GM23248 (cell line): Measurements from ENCODE around the gene PADI1. TPM values are rescaled to one million over a fixed set of nuclear protein-coding genes. Genes with fewer than 3 reads are reported as not detected.
A peak's percentile ranks its signal among the peaks of the same experiment; 100 is the strongest.

Experiments used
- DNase-seq: peaks from one replicate; pipeline ENCODE4 v3.0.0-alpha.2; 2015
- H2AFZ ChIP-seq: fragments of 200-600 bp; sonication (generic); 2 replicates; pipeline ENCODE4 v1.6.1; 2016; ENCODE audit warnings: antibody characterized with exemption
- H3F3A ChIP-seq: fragments of 200-600 bp; sonication (generic); 2 replicates; pipeline ENCODE4 v1.6.1; 2016; ENCODE audit warnings: mild to moderate bottlenecking, antibody characterized with exemption, mixed run types; ENCODE audit not compliant: insufficient read depth
- H3K27ac ChIP-seq: fragments of 200-600 bp; sonication (generic); 2 replicates; pipeline ENCODE4 v1.5.1; 2016; ENCODE audit warnings: mild to moderate bottlenecking
- H3K27me3 ChIP-seq: fragments of 200-600 bp; sonication (generic); replicated peaks from 2 replicates; pipeline ENCODE4 v1.6.1; 2016; ENCODE audit warnings: mild to moderate bottlenecking; ENCODE audit not compliant: insufficient read depth
- H3K36me3 ChIP-seq: fragments of 200-600 bp; sonication (generic); 2 replicates; pipeline ENCODE4 v1.6.1; 2016; ENCODE audit warnings: low read depth, mild to moderate bottlenecking
- H3K4me1 ChIP-seq: fragments of 200-600 bp; sonication (generic); 2 replicates; pipeline ENCODE4 v1.6.1; 2016; ENCODE audit warnings: mild to moderate bottlenecking; ENCODE audit not compliant: insufficient read depth
- H3K4me2 ChIP-seq: fragments of 200-600 bp; sonication (generic); one replicate; pipeline ENCODE4 v1.6.1; 2016; ENCODE audit warnings: mild to moderate bottlenecking; ENCODE audit not compliant: unreplicated experiment
- H3K4me3 ChIP-seq: fragments of 200-600 bp; sonication (generic); 2 replicates; pipeline ENCODE4 v1.5.1; 2016; ENCODE audit warnings: mild to moderate bottlenecking
- H3K79me2 ChIP-seq: fragments of 200-600 bp; sonication (generic); 2 replicates; pipeline ENCODE4 v1.6.1; 2016; ENCODE audit warnings: mild to moderate bottlenecking; ENCODE audit not compliant: insufficient read depth
- H3K9ac ChIP-seq: fragments of 200-600 bp; sonication (generic); 2 replicates; pipeline ENCODE4 v1.6.1; 2016; ENCODE audit warnings: mild to moderate bottlenecking
- H3K9me2 ChIP-seq: fragments of 200-600 bp; sonication (generic); 2 replicates; pipeline ENCODE4 v1.6.1; 2016; ENCODE audit warnings: mixed run types, mild to moderate bottlenecking, moderate library complexity; ENCODE audit not compliant: insufficient read depth
- H3K9me3 ChIP-seq: fragments of 200-600 bp; sonication (generic); one replicate; pipeline ENCODE4 v1.6.1; 2017; ENCODE audit warnings: low read depth
- H4K20me1 ChIP-seq: fragments of 200-600 bp; sonication (generic); 2 replicates; pipeline ENCODE4 v1.6.0; 2016; ENCODE audit not compliant: insufficient read depth
- EZH2 ChIP-seq: fragments of 200-600 bp; sonication (generic); IDR thresholded peaks from 2 replicates; pipeline ENCODE4 v1.6.1; 2018; ENCODE audit warnings: antibody characterized with exemption, mild to moderate bottlenecking; ENCODE audit not compliant: insufficient read depth, poor library complexity, severe bottlenecking
- EZH2phosphoT487 ChIP-seq: fragments of 200-600 bp; sonication (generic); IDR thresholded peaks from 2 replicates; pipeline ENCODE4 v1.6.1; 2018; ENCODE audit warnings: antibody characterized with exemption, moderate library complexity, mild to moderate bottlenecking, low read depth; ENCODE audit not compliant: insufficient read depth
- WGBS, 2 experiments: methylation state at CpG; one replicate each; pipeline ENCODE4 v1.1.6; 2015 to 2017; ENCODE audit warnings: low lambda C conversion rate in 2 of 2, low coverage in 1 of 2; ENCODE audit errors: missing lambda C conversion rate in 2 of 2; 5-methylcytosine and 5-hydroxymethylcytosine counted together
- in situ Hi-C: fragments of 300-500 bp; cut with MboI; formaldehyde crosslinking; loops from 2 replicates; pipeline ENCODE4 v1.15.0; 2020
- polyA plus RNA-seq: library from polyadenylated mRNA; unstranded; fragments of >200 nt; fragmentation: Nextera tagmentation; extraction: Ambion mirVana; gene quantifications from 2 replicates; pipeline ENCODE4 v1.2.1, GENCODE V29; 2016
- total RNA-seq: library from RNA; depleted of rRNA; stranded (reverse); fragments of >200 nt; shearing (Covaris generic); gene quantifications from 2 replicates; pipeline ENCODE4 v1.2.3, GENCODE V29; 2014

The PADI1 gene
- total and polyA plus RNA-seq, 2 experiments from 2014 or later = under 0.01 to 0.14 TPM

DNA sequence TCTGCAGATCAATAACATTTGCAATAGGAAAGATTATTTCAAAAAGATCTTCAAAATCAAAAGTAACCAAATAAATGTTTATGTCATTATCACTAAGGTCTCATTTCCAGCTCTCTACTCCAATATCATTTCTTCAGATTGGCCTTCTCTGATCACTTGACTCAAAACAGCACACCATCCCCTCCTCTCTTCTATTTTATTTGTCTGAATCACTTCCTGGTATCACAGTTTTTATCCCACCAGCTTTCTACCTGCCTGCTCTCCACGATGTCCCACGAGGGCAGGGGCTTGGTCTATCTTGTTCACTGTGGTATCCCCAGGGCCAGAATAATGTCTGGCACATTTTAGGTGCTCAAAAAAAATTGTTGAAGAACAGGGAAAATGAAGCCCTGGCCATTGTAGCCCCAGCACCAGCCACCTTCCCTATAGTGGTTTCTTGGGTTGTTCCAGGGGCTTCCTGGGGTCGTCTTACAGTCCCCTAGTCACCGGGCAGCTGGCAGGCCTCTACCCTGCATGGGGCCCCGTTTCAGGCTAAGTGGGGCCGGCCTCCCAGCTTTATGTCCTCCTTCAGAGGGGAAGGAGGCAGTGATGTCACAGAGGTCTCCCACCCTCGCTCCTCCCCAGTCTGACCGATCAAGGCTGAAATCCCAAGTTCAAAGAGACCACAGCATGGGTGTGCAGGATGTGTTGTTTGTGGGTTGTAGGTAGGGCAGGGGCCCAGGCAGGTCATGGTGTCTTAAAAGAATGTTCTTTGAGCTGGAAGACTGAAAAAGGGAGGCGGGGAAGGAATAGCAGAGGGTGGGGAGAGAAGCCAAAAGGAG, 3.5 kb upstream of the PADI1 start:
- H3K27me3 ChIP-seq = no peaks in the 10 kb centered on the region
- in situ Hi-C loops = no loop called here
- no peak overlapping the region for H3K4me3 ChIP-seq
- no peak overlapping the region for H3K9ac ChIP-seq
- H3K4me2 ChIP-seq = no peak overlapping the region
- H2AFZ ChIP-seq = no peak overlapping the region
- no peaks in the 10 kb centered on the region for H3K9me3 ChIP-seq
- 54 to 64% methylated on average over 9 of the region's 9 CpGs for WGBS, 2 experiments
- H3K27ac ChIP-seq = no peak overlapping the region
- no peak for TF ChIP-seq EZH2phosphoT487
- TF ChIP-seq EZH2 = no peak
- no peaks in the 10 kb centered on the region for H3K36me3 ChIP-seq
- no peaks in the 10 kb centered on the region for H4K20me1 ChIP-seq
- no peak for DNase-seq
- H3K79me2 ChIP-seq = no peaks in the 10 kb centered on the region
- no peaks in the 10 kb centered on the region for H3F3A ChIP-seq
- 0 out of 2 replicates have a peak, but pooled peaks cover 7% of the 10 kb centered on the region for H3K4me1 ChIP-seq
- H3K9me2 ChIP-seq = no peaks in the 10 kb centered on the region

DNA sequence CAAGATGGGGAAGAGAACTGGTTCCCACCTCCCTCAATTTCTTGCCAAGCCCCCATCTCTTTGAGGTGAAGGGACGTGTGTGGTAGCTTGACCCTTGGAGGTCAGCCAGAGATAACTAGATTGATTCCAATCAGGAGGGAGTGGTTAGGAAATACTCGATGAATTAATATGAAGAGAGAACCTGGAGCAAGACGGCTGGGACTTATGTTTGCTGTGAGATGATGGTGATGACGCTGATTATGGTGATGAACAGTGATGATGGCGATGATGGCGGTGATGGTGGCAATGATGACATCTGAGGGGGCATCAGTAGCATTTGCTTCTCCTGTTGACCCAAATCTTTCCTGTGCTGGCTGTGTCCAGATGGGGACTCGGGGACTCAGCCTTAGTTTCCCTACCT, 724 bp downstream of the PADI1 start:
- no peaks in the 10 kb centered on the region for H4K20me1 ChIP-seq
- H3K36me3 ChIP-seq = no peaks in the 10 kb centered on the region
- DNase-seq = no peak
- H3K27me3 ChIP-seq = no peaks in the 10 kb centered on the region
- no peak overlapping the region for H3K4me2 ChIP-seq
- H3K27ac ChIP-seq = no peak overlapping the region
- H3K4me1 ChIP-seq = peaks cover 6% of the 10 kb centered on the region; the same call in 1 of the 2 replicates
- no peak overlapping the region for H2AFZ ChIP-seq
- no peaks in the 10 kb centered on the region for H3K79me2 ChIP-seq
- H3K9me3 ChIP-seq = no peaks in the 10 kb centered on the region
- no peak overlapping the region for H3K4me3 ChIP-seq
- no peak overlapping the region for H3K9ac ChIP-seq
- no peak for TF ChIP-seq EZH2phosphoT487
- no peak for TF ChIP-seq EZH2
- in situ Hi-C loops = no loop called here
- no peaks in the 10 kb centered on the region for H3F3A ChIP-seq
- 88 to 90% methylated on average over 7 of the region's 7 CpGs for WGBS, 2 experiments
- no peaks in the 10 kb centered on the region for H3K9me2 ChIP-seq

DNA sequence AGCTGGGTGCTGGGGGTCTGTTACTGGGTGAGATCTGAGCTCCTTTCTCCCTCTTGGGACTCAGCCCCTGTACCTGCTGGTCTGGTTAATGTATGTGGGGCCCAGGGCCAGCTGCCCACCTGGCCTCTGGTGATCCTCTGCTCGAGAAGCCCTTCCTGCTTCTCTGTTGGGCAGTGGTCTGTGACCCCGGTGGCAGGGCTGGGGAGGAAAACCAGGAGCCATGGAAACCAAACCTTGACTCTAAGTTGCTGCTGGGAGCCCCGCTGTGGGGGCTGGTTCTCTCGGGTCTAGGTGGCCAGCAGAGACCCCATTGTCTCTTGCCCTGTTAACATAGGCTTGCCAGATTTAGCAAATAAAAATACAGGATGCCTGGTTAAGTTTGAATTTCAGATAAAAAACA, 1.3 kb downstream of the PADI1 start:
- Histone ChIP-seq H2AFZ (no peak overlapping the region), H3F3A (no peaks in the 10 kb centered on the region), H3K4me3 (no peak overlapping the region), H3K4me2 (no peak overlapping the region), H3K79me2 (no peaks in the 10 kb centered on the region), H3K9ac (no peak overlapping the region), H3K27ac (no peak overlapping the region), H3K36me3 (no peaks in the 10 kb centered on the region), H3K27me3 (no peaks in the 10 kb centered on the region), H3K9me2 (no peaks in the 10 kb centered on the region), H4K20me1 (no peaks in the 10 kb centered on the region), H3K4me1 (peaks cover 6% of the 10 kb centered on the region; the same call in 1 of the 2 replicates), H3K9me3 (no peaks in the 10 kb centered on the region)
- in situ Hi-C loops = no loop called here
- DNase-seq = no peak
- 21 to 31% methylated on average over 4 of the region's 4 CpGs for WGBS, 2 experiments
- TF ChIP-seq EZH2phosphoT487 = no peak
- TF ChIP-seq EZH2 = no peak

DNA sequence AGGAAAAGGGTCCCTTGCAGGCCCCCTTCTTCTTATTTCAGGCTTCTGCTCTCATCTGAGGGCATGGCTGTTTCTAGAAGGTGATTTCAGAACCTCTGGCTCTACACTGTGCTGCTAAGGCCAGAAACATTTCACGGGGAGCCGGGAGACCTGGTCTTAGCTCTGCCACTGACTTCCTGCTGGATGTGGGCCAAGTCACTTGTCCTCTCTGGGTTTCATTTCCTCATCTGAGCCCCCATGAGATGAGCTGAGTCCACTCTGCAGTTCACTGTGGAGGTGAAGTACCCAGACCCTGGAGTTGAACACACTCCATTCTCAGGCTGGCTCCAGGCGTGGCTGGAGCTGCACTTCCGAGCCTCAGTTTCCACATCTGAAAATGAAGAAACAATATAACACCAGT, 2.1 kb downstream of the PADI1 start:
- Histone ChIP-seq H3K27me3 (no peaks in the 10 kb centered on the region), H2AFZ (no peak overlapping the region), H3F3A (no peaks in the 10 kb centered on the region), H3K4me3 (no peak overlapping the region), H3K36me3 (no peaks in the 10 kb centered on the region), H3K4me1 (peaks cover 6% of the 10 kb centered on the region; the same call in 1 of the 2 replicates), H3K27ac (no peak overlapping the region), H4K20me1 (no peaks in the 10 kb centered on the region), H3K9ac (no peak overlapping the region), H3K79me2 (no peaks in the 10 kb centered on the region), H3K9me3 (no peaks in the 10 kb centered on the region), H3K9me2 (no peaks in the 10 kb centered on the region), H3K4me2 (no peak overlapping the region)
- in situ Hi-C loops = no loop called here
- peak; percentile 13 for DNase-seq
- TF ChIP-seq EZH2phosphoT487 (no peak), EZH2 (no peak)
- 49 to 53% methylated on average over 4 of the region's 4 CpGs for WGBS, 2 experiments
